ENCODE results near the gene TMEM94.

GRCh38 chr17:75486951-75487350 is 30.5 kb downstream of the TMEM94 start:
- TF ChIP-seq CTCF (IDR thresholded peaks at IDR 0.05): no peak
- TF ChIP-seq POLR2A (IDR thresholded peaks at IDR 0.05): no peak

Measured in testis (tissue), 2 donors.